Ishikawa (cell line): Measurements from ENCODE around the gene FGD3.
A peak's percentile ranks its signal among the peaks of the same experiment; 100 is the strongest.

Experiments used
- CEBPB ChIP-seq: IDR thresholded peaks from 2 replicates; pipeline ENCODE4 v1.6.1; 2012
- CREB1 ChIP-seq: IDR thresholded peaks from 2 replicates; pipeline ENCODE4 v1.6.1; 2012; ENCODE audit warnings: low read depth
- EGR1 ChIP-seq: IDR thresholded peaks from 2 replicates; pipeline ENCODE4 v1.6.1; 2012
- EP300 ChIP-seq: IDR thresholded peaks from 2 replicates; pipeline ENCODE4 v1.6.1; 2012; ENCODE audit warnings: borderline replicate concordance
- FOXM1 ChIP-seq: IDR thresholded peaks from 2 replicates; pipeline ENCODE4 v1.6.1; 2012; ENCODE audit warnings: low read depth, borderline replicate concordance
- NFIC ChIP-seq: IDR thresholded peaks from 2 replicates; pipeline ENCODE4 v1.6.1; 2012
- RAD21 ChIP-seq: IDR thresholded peaks from 2 replicates; pipeline ENCODE4 v1.6.1; 2012; ENCODE audit warnings: low read depth
- TAF1 ChIP-seq: IDR thresholded peaks from 2 replicates; pipeline ENCODE4 v1.6.1; 2012; ENCODE audit warnings: low read depth, mild to moderate bottlenecking
- TCF12 ChIP-seq: IDR thresholded peaks from 2 replicates; pipeline ENCODE4 v1.6.1; 2012; ENCODE audit warnings: low read depth
- TEAD4 ChIP-seq: IDR thresholded peaks from 2 replicates; pipeline ENCODE4 v1.6.1; 2012
- YY1 ChIP-seq: IDR thresholded peaks from 2 replicates; pipeline ENCODE4 v1.6.1; 2012; ENCODE audit warnings: low read depth
- ZBTB7A ChIP-seq: IDR thresholded peaks from 2 replicates; pipeline ENCODE4 v1.6.1; 2012; ENCODE audit warnings: low read depth
- TF ChIP-seq, protein P1 (sequence below): IDR thresholded peaks from 2 replicates; pipeline ENCODE4 v1.6.1; 2012
- TF ChIP-seq, protein P2 (sequence below): IDR thresholded peaks from 2 replicates; pipeline ENCODE4 v1.6.1; 2012; ENCODE audit warnings: low read depth, mild to moderate bottlenecking
- TF ChIP-seq, protein P3 (sequence below): IDR thresholded peaks from 2 replicates; pipeline ENCODE4 v1.6.1; 2012

FGD3 gene

DNA sequence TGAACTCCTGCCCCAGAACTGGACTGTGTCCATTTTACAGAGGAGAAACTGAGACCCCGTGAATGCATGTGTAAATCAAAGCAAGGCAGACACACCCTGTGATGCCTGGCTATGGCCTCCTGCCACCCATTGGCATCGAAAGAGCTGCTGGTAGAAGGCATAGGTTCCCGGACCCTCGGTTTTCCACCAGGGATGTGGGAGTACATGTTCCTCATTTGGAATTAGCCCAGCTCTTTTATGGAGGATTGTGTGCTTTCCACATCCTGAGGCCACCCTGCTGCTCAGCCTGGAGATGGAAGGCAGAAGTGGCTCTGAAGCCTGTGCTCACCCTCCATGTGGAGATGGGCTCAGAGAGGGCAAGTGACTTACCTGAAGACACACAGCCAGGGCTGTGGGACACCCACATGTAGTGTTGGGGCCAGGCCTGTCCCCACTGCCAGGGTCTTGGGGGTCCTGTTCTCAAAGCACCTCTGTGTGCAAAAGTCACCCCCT lies 114.0 kb downstream of the FGD3 start:
- TF ChIP-seq, protein P1, sequence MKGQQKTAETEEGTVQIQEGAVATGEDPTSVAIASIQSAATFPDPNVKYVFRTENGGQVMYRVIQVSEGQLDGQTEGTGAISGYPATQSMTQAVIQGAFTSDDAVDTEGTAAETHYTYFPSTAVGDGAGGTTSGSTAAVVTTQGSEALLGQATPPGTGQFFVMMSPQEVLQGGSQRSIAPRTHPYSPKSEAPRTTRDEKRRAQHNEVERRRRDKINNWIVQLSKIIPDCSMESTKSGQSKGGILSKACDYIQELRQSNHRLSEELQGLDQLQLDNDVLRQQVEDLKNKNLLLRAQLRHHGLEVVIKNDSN = no peak
- TF ChIP-seq TAF1 (no peak), EGR1 (no peak), CEBPB (no peak)

- TF ChIP-seq CREB1 (no peak), TCF12 (no peak), RAD21 (peak; percentile 36; the same call in 1 of the 2 replicates), ZBTB7A (no peak), EP300 (no peak)
These were observed 114.8 kb downstream of the FGD3 start for GRCh38 chr9:93061791-93062763.

DNA sequence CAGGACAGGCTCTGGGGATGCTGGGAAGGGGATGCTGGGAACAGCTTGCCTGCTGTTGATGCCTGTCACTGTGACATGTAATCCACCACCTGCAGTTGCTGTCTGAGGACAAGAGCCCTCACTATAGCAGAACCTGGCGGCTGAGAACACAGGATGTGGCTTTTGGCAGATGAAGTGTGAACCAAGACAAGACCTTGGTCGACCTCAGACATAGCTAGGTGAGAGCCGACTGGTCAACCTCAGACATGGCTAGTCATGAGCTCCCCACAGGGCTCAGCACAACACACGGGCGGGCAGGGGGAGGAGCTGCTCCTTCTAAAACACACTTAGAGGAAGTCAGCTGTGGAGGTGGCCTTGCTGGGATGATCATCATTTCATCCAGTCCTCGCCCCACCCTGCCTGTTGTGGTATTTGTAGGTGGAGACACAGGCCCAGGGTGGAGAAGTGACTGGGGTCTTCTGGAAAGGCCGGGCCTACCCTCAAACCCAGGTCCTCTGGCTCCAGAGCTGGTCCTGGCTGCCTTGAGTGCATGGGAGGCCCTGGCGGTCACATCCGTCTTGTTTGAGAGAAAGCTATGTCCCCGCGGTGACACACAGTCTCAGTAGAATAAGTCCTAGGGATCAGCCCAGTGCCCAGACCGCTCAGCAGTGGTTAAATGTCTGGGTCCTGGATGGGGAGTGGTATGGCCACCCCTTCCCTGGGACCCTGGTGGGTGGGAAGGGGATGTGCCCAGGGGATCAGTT lies 117.2 kb downstream of the FGD3 start:
- TF ChIP-seq CREB1 (no peak), YY1 (no peak), TAF1 (no peak), FOXM1 (no peak), NFIC (no peak), ZBTB7A (no peak), RAD21 (no peak), EP300 (no peak), TEAD4 (no peak), EGR1 (no peak), CEBPB (no peak), TCF12 (no peak)
- TF ChIP-seq, protein P1 = no peak
- TF ChIP-seq, protein P2, sequence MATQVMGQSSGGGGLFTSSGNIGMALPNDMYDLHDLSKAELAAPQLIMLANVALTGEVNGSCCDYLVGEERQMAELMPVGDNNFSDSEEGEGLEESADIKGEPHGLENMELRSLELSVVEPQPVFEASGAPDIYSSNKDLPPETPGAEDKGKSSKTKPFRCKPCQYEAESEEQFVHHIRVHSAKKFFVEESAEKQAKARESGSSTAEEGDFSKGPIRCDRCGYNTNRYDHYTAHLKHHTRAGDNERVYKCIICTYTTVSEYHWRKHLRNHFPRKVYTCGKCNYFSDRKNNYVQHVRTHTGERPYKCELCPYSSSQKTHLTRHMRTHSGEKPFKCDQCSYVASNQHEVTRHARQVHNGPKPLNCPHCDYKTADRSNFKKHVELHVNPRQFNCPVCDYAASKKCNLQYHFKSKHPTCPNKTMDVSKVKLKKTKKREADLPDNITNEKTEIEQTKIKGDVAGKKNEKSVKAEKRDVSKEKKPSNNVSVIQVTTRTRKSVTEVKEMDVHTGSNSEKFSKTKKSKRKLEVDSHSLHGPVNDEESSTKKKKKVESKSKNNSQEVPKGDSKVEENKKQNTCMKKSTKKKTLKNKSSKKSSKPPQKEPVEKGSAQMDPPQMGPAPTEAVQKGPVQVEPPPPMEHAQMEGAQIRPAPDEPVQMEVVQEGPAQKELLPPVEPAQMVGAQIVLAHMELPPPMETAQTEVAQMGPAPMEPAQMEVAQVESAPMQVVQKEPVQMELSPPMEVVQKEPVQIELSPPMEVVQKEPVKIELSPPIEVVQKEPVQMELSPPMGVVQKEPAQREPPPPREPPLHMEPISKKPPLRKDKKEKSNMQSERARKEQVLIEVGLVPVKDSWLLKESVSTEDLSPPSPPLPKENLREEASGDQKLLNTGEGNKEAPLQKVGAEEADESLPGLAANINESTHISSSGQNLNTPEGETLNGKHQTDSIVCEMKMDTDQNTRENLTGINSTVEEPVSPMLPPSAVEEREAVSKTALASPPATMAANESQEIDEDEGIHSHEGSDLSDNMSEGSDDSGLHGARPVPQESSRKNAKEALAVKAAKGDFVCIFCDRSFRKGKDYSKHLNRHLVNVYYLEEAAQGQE = no peak
- TF ChIP-seq, protein P3, sequence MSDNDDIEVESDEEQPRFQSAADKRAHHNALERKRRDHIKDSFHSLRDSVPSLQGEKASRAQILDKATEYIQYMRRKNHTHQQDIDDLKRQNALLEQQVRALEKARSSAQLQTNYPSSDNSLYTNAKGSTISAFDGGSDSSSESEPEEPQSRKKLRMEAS = no peak

- TF ChIP-seq TCF12 = no peak
- no peak for TF ChIP-seq EP300
- TF ChIP-seq, protein P3 = no peak
- no peak for TF ChIP-seq RAD21
- no peak for TF ChIP-seq CEBPB
- TF ChIP-seq EGR1 = no peak
- TF ChIP-seq CREB1 = no peak
- no peak for TF ChIP-seq NFIC
- no peak for TF ChIP-seq YY1
- no peak for TF ChIP-seq ZBTB7A
These were observed 117.9 kb downstream of the FGD3 start for GRCh38 chr9:93065135-93065720.

DNA sequence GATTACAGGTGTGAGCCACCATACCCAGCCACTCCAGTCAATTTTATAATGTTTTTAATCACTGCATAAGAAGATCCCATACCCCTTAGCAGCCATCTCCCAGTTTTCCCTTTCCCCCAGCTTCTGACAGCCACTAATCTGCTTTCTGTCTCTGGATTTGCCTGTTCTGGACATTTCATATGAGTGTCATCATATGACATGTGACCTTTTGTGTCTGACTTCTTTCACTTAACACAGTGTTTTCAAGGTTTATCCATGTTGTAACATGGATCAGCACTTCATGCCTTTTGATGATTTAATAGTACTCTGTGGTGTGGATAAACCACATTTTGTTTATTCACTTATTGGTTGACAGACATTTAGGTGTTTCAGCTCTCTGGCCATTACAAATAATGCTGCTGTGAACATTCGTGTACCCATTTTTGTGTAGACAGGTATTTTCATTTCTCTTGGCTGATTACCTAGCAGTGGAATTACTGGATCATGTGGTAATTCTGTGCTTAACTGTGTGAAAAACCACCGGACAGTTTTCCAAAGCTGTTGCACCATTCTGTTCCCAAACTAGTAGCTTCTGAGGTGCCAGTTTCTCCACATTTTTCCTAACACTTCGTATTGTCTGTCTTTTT lies 119.8 kb downstream of the FGD3 start:
- TF ChIP-seq TEAD4 (no peak), ZBTB7A (no peak), CEBPB (no peak), EGR1 (no peak), TCF12 (no peak), EP300 (no peak), TAF1 (no peak), YY1 (no peak), NFIC (no peak), FOXM1 (no peak), CREB1 (no peak), RAD21 (no peak)
- TF ChIP-seq, protein P3 = no peak
- TF ChIP-seq, protein P1 = no peak
- TF ChIP-seq, protein P2 = no peak
